Stimulated activated CD8-positive, alpha-beta memory T cell treated with anti-CD3 and anti-CD28 coated beads, Interleukin-4, amount 100 ng/mL, for 1 hour (primary cell): ENCODE measurements around the gene NBPF6.
"Not testable (repeated sequence)": the region's sequence is repeated elsewhere in the genome, so short reads cannot be mapped to it uniquely, and the experiment has no call there.

Experiments
- DNase-seq, 2 donors: peaks; one replicate each; pipeline ENCODE4 v3.0.0-alpha.2; 2020; ENCODE audit warnings: low read depth in 2 of 2, low spot score in 1 of 2

Gene NBPF6

GRCh38 chr1:108496856-108497255 is 46.7 kb downstream of the NBPF6 start:
- not testable (repeated sequence) for DNase-seq

GRCh38 chr1:108502138-108502537 is 52.0 kb downstream of the NBPF6 start:
- no peak for DNase-seq

GRCh38 chr1:108502624-108503023 is 52.5 kb downstream of the NBPF6 start:
- no peak for DNase-seq

GRCh38 chr1:108503062-108503733 is 53.1 kb downstream of the NBPF6 start:
- DNase-seq: no peak

- no peak for DNase-seq
Observed at GRCh38 chr1:108504447-108504846, 54.3 kb downstream of the NBPF6 start.

GRCh38 chr1:108505763-108506070 is 55.6 kb downstream of the NBPF6 start:
- DNase-seq: no peak

GRCh38 chr1:108511764-108512163 is 61.6 kb downstream of the NBPF6 start:
- no peak for DNase-seq

GRCh38 chr1:108512239-108513043 is 62.3 kb downstream of the NBPF6 start:
- no peak for DNase-seq

- DNase-seq: no peak
Observed at GRCh38 chr1:108513044-108513415, 62.9 kb downstream of the NBPF6 start.

- not testable (repeated sequence) for DNase-seq
Observed at GRCh38 chr1:108513914-108514313, 63.8 kb downstream of the NBPF6 start.

GRCh38 chr1:108517301-108517897 is 67.3 kb downstream of the NBPF6 start:
- DNase-seq: not testable (repeated sequence)
